ENCODE results near the gene KMT2A. TPM values are rescaled to one million over a fixed set of nuclear protein-coding genes. Genes with fewer than 3 reads are reported as not detected.

The KMT2A gene
- total and polyA plus RNA-seq, 10 of the 15 experiments (the other 5 are each of a cell fraction or from before 2014, with no cell fraction given): 6.1 to 56.9 (median 25.4) TPM

DNA sequence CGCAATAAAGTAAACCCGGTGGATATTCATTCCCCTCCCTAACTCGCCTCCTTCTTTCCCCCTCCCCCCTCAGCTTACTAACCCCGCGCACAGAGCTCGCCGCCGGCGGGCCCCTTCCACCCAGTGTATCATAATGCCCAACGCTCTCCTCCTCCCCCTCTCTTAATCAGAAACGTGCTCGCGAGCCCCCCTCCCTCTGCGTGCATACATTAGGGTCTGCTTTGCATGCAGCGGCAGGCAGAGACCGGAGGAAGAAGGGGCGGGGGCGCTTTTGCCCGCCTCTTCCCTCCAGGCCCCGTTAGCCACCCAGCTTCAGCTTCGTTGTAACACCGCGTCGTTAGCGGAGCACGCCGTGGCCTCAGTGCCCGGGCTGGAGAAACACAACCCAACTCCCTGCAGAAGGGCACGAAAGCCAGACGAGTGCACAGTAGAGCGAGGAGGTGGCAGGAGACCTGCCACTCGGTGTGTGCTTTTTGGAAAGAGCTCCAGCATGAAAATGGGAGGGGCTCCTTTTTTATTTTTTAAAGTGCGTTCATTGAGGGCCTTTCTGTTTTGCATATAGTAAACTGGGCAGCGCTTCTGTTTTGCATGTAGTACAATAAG lies 901 bp upstream of the KMT2A start:
- Histone ChIP-seq H3K9ac (ENCODE audit: control insufficient read depth, insufficient read depth, low read length) (peak overlapping the region; percentile 79), H3K27me3 (replicated peaks in 1 of 2; ENCODE audit: control insufficient read depth in 2 of 2, insufficient read depth in 2 of 2, low read length in 1 of 2) (no peaks in the 10 kb centered on the region), H4K20me1 (ENCODE audit: control insufficient read depth, insufficient read depth) (no peaks in the 10 kb centered on the region; the same call in 1 of the 2 replicates), H3K36me3 (ENCODE audit: control insufficient read depth in 2 of 2, insufficient read depth in 2 of 2, low read length in 1 of 2) (no peaks in the 10 kb centered on the region), H3K4me1 (ENCODE audit: control insufficient read depth, insufficient read depth, low read length) (peaks cover 3% of the 10 kb centered on the region; the same call in 1 of the 2 replicates), H3K27ac (ENCODE audit: control insufficient read depth, insufficient read depth) (peak overlapping the region; percentile 94), H3K9me3 (replicated peaks; ENCODE audit: control insufficient read depth, insufficient read depth, low read length) (no peaks in the 10 kb centered on the region), H3K4me3 (peak overlapping the region; percentile 78), H3K4me2 (ENCODE audit: control insufficient read depth, insufficient read depth) (peak overlapping the region; percentile 96), H2AFZ (ENCODE audit: control insufficient read depth, low read depth, low read length) (peak overlapping the region; percentile 93), H3K79me2 (ENCODE audit: control insufficient read depth, insufficient read depth, low read length) (peaks cover 41% of the 10 kb centered on the region)
- BruUV-seq (replicated peaks): no TSS peak
- ChIA-PET SMC1A (ENCODE audit: uncharacterized antibody, unreplicated experiment) (interaction anchor here (0.6 to 1.8 kb wide), 14 partner anchors 9 to 361 kb away, joined by 3 to 8 read pairs (median 4); no protein-coding TSS in a partner anchor), POLR2A (interaction anchor here (0.6 to 1.8 kb wide), 7 partner anchors 9 to 492 kb away, joined by 3 to 14 read pairs (median 5); no protein-coding TSS in a partner anchor), RAD21 (ENCODE audit: unreplicated experiment) (interaction anchor here (0.7 to 3.0 kb wide), 11 partner anchors 9 to 448 kb away, joined by 3 to 12 read pairs (median 5); partner anchors contain the start of gene UBE4A), CTCF (interaction anchor here (0.7 to 2.4 kb wide), 9 partner anchors 8 to 620 kb away, joined by 3 to 12 read pairs (median 4); partner anchors contain the start of gene UBE4A)
- intact Hi-C loops (cut with micrococcal nuclease; ENCODE audit: unreplicated experiment): loop anchor here (2.0 to 10.0 kb wide), 3 partner anchors 35 to 621 kb away; partner anchors contain the start of gene ATP5MG
- no peak for FAIRE-seq
- ATAC-seq: peak; percentile 52
- TF ChIP-seq SIN3A (IDR thresholded peaks at IDR 0.05; ENCODE audit: low read depth, low read length) (peak; percentile 74; the same call in 1 of the 2 replicates), SP1 (IDR thresholded peaks at IDR 0.05; ENCODE audit: low read depth, low read length) (no peak), CREM (IDR thresholded peaks at IDR 0.05; ENCODE audit: low read depth) (peak; percentile 42; the same call in 1 of the 2 replicates), FOXM1 (IDR thresholded peaks at IDR 0.05; ENCODE audit: low read depth, low read length) (no peak), POU2F2 (IDR thresholded peaks at IDR 0.05; ENCODE audit: borderline replicate concordance, low read depth, low read length) (peak; percentile 78; the same call in 2 of the 3 replicates), ESRRA (IDR thresholded peaks at IDR 0.05; ENCODE audit: low read length) (no peak), CREB1 (IDR thresholded peaks at IDR 0.05; ENCODE audit: low read depth) (peak; percentile 30; the same call in 1 of the 2 replicates), RCOR1 (conservative IDR thresholded peaks at IDR 0.05; ENCODE audit: low read depth, low read length) (0 out of 2 replicates have a peak, but pooled peaks have one; percentile 35), POLR2AphosphoS5 (IDR thresholded peaks at IDR 0.05; ENCODE audit: low read length) (peak; percentile 23; the same call in 1 of the 2 replicates), RELA (IDR thresholded peaks at IDR 0.05; ENCODE audit: borderline replicate concordance, partially characterized antibody) (no peak), EZH2 (IDR thresholded peaks at IDR 0.05; ENCODE audit: borderline replicate concordance, control insufficient read depth, low read depth, low read length) (no peak), NFYB (IDR thresholded peaks at IDR 0.05; ENCODE audit: insufficient read depth, low read depth, low read length) (no peak), BHLHE40 (IDR thresholded peaks at IDR 0.05; ENCODE audit: borderline replicate concordance in 1 of 2, low read depth in 2 of 2, low read length in 1 of 2) (peak; percentile 73 to 82), RFX5 (IDR thresholded peaks at IDR 0.05; ENCODE audit: low read depth, low read length) (0 out of 2 replicates have a peak, but pooled peaks have one; percentile 14), NBN (IDR thresholded peaks at IDR 0.05) (no peak), POLR2A (IDR thresholded peaks at IDR 0.05; ENCODE audit: low read depth, low read length) (peak; percentile 80), CHD2 (IDR thresholded peaks at IDR 0.05; ENCODE audit: borderline replicate concordance, low read depth, low read length) (0 out of 2 replicates have a peak, but pooled peaks have one; percentile 33), ASH2L (IDR thresholded peaks at IDR 0.05; ENCODE audit: borderline replicate concordance, low read depth) (0 out of 2 replicates have a peak, but pooled peaks have one; percentile 26)
- TF ChIP-seq, protein P1, sequence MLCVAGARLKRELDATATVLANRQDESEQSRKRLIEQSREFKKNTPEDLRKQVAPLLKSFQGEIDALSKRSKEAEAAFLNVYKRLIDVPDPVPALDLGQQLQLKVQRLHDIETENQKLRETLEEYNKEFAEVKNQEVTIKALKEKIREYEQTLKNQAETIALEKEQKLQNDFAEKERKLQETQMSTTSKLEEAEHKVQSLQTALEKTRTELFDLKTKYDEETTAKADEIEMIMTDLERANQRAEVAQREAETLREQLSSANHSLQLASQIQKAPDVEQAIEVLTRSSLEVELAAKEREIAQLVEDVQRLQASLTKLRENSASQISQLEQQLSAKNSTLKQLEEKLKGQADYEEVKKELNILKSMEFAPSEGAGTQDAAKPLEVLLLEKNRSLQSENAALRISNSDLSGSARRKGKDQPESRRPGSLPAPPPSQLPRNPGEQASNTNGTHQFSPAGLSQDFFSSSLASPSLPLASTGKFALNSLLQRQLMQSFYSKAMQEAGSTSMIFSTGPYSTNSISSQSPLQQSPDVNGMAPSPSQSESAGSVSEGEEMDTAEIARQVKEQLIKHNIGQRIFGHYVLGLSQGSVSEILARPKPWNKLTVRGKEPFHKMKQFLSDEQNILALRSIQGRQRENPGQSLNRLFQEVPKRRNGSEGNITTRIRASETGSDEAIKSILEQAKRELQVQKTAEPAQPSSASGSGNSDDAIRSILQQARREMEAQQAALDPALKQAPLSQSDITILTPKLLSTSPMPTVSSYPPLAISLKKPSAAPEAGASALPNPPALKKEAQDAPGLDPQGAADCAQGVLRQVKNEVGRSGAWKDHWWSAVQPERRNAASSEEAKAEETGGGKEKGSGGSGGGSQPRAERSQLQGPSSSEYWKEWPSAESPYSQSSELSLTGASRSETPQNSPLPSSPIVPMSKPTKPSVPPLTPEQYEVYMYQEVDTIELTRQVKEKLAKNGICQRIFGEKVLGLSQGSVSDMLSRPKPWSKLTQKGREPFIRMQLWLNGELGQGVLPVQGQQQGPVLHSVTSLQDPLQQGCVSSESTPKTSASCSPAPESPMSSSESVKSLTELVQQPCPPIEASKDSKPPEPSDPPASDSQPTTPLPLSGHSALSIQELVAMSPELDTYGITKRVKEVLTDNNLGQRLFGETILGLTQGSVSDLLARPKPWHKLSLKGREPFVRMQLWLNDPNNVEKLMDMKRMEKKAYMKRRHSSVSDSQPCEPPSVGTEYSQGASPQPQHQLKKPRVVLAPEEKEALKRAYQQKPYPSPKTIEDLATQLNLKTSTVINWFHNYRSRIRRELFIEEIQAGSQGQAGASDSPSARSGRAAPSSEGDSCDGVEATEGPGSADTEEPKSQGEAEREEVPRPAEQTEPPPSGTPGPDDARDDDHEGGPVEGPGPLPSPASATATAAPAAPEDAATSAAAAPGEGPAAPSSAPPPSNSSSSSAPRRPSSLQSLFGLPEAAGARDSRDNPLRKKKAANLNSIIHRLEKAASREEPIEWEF (IDR thresholded peaks at IDR 0.05; ENCODE audit: insufficient replicate concordance, low read depth, low read length): no peak
- DNase-seq (ENCODE audit: low read depth, low spot score): no peak
- WGBS (ENCODE audit: insufficient coverage, insufficient replicate concordance, low lambda C conversion rate, missing lambda C conversion rate): under 1% methylated on average over 34 of the region's 34 CpGs
- in situ Hi-C loops (cut with MboI): no loop called here
